ENCODE measurements around the gene METTL9. TPM values are rescaled to one million over a fixed set of nuclear protein-coding genes. Genes with fewer than 3 reads are reported as not detected.

METTL9 gene
- total and polyA plus RNA-seq, 2 of the 13 experiments (the other 11 are each of a cell fraction or from before 2014, with no cell fraction given): 123 to 204 TPM

DNA sequence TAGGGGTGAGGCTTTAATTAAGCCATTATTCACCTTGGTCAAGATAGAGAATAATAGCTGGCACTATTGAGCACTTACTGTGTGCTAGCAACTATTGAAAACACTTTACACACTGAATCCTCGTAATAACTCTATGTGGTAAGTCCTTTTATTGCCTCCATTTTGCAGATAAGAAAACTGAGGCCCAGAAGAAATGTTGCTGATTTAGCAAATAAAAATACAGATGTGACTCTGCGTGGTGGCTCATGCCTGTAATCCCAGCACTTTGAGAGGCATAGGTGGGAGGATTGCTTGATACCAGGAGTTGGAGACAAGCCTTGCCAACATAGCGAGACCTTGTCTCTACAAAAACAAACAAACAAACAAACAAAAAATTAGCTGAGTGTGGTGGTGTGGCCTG is 83.8 kb downstream of the METTL9 start:
- no TSS peak for BruUV-seq (replicated peaks)
- ATAC-seq: no peak

DNA sequence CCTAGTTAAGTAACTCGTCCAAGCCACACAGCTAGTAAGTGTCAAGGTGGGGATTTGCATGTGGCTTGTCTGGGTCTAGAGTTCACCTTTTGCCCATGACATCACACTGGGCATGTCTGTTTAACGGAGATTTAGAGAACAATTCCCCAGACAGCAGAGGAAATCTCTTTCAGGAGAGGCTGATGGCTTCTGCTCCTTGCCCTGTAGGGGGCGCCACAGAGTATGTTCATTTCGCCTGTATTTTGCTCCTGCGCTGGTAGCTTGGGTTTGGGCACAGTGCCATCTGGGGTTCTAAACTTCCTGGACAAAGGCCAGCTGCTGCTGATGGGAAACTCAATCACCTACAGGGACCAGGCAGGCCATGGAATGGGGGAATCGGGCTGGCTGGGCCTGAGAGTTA is 84.8 kb downstream of the METTL9 start:
- Histone ChIP-seq H3K4me1 (ENCODE audit: insufficient read depth, low read length) (no peaks in the 10 kb centered on the region), H3K27me3 (ENCODE audit: control insufficient read depth in 1 of 2, insufficient read depth in 2 of 2, low read length in 2 of 2) (peaks cover 2 to 3% of the 10 kb centered on the region in 2 experiments; a peak in 1 of 5 replicates), H3K9ac (ENCODE audit: insufficient read depth, low read depth, low read length) (no peak overlapping the region), H3K79me2 (ENCODE audit: insufficient read depth, low read length) (no peaks in the 10 kb centered on the region), H3K4me2 (ENCODE audit: low read depth, low read length) (no peak overlapping the region), H4K20me1 (ENCODE audit: insufficient read depth, low read length) (no peaks in the 10 kb centered on the region), H3K36me3 (replicated peaks in 1 of 2; ENCODE audit: control insufficient read depth in 1 of 2, insufficient read depth in 2 of 2, low read length in 2 of 2) (no peaks in the 10 kb centered on the region), H3K9me3 (ENCODE audit: low read length) (no peaks in the 10 kb centered on the region), H3K4me3 (replicated peaks in 1 of 3; ENCODE audit: insufficient read depth in 1 of 3, low read depth in 2 of 3, low read length in 3 of 3) (no peak overlapping the region), H2AFZ (ENCODE audit: low read length) (no peak overlapping the region), H3K27ac (ENCODE audit: extremely low read length, insufficient read depth, low read length) (no peak overlapping the region)
- POLR2A ChIA-PET: no interaction called here
- no TSS peak for BruUV-seq (replicated peaks)
- FAIRE-seq (no peak), DNase-seq (ENCODE audit: low spot score) (peak; percentile 50), ATAC-seq (peak; percentile 58)
- intact Hi-C loops (cut with micrococcal nuclease; ENCODE audit: unreplicated experiment) (no loop called here), in situ Hi-C loops (cut with HindIII; ENCODE audit: extremely low pct_ligation_motif_present, low pct_unique_long_range_greater_than_20kb) (no loop called here)
- 18% methylated on average over 6 of the region's 6 CpGs for WGBS (ENCODE audit: low lambda C conversion rate)
- CTCF ChIA-PET (ENCODE audit: low intra/inter-chr PET ratio, low total read pairs): no interaction called here
- TF ChIP-seq CREB1 (IDR thresholded peaks at IDR 0.05) (0 out of 2 replicates have a peak, but pooled peaks have one; percentile 10), CREB1 (CRISPR knock-in tag; IDR thresholded peaks at IDR 0.05) (no peak), CHD4 (IDR thresholded peaks at IDR 0.05; ENCODE audit: borderline replicate concordance, low read length) (0 out of 2 replicates have a peak, but pooled peaks have one; percentile 56), FOXA3 (CRISPR knock-in tag; IDR thresholded peaks at IDR 0.05) (no peak), MIER2 (CRISPR knock-in tag; IDR thresholded peaks at IDR 0.05) (peak; percentile 52; the same call in 1 of the 2 replicates), HNF4A (CRISPR knock-in tag; IDR thresholded peaks at IDR 0.05) (peak; percentile 35; the same call in 1 of the 2 replicates), MIXL1 (CRISPR knock-in tag; IDR thresholded peaks at IDR 0.05) (no peak), GTF2F1 (IDR thresholded peaks at IDR 0.05; ENCODE audit: low read length) (no peak), NCOA2 (CRISPR knock-in tag; IDR thresholded peaks at IDR 0.05) (no peak), RAD21 (CRISPR knock-in tag; IDR thresholded peaks at IDR 0.05) (0 out of 2 replicates have a peak, but pooled peaks have one; percentile 11), ZBTB1 (CRISPR knock-in tag; IDR thresholded peaks at IDR 0.05; ENCODE audit: borderline replicate concordance) (no peak), XRCC5 (optimal IDR thresholded peaks at IDR 0.05; ENCODE audit: low read length) (peak; percentile 51)
- TF ChIP-seq, protein P1, sequence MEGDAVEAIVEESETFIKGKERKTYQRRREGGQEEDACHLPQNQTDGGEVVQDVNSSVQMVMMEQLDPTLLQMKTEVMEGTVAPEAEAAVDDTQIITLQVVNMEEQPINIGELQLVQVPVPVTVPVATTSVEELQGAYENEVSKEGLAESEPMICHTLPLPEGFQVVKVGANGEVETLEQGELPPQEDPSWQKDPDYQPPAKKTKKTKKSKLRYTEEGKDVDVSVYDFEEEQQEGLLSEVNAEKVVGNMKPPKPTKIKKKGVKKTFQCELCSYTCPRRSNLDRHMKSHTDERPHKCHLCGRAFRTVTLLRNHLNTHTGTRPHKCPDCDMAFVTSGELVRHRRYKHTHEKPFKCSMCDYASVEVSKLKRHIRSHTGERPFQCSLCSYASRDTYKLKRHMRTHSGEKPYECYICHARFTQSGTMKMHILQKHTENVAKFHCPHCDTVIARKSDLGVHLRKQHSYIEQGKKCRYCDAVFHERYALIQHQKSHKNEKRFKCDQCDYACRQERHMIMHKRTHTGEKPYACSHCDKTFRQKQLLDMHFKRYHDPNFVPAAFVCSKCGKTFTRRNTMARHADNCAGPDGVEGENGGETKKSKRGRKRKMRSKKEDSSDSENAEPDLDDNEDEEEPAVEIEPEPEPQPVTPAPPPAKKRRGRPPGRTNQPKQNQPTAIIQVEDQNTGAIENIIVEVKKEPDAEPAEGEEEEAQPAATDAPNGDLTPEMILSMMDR (CRISPR knock-in tag; IDR thresholded peaks at IDR 0.05): peak; percentile 70
- TF ChIP-seq, protein P2, sequence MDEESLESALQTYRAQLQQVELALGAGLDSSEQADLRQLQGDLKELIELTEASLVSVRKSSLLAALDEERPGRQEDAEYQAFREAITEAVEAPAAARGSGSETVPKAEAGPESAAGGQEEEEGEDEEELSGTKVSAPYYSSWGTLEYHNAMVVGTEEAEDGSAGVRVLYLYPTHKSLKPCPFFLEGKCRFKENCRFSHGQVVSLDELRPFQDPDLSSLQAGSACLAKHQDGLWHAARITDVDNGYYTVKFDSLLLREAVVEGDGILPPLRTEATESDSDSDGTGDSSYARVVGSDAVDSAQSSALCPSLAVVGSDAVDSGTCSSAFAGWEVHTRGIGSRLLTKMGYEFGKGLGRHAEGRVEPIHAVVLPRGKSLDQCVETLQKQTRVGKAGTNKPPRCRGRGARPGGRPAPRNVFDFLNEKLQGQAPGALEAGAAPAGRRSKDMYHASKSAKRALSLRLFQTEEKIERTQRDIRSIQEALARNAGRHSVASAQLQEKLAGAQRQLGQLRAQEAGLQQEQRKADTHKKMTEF (CRISPR knock-in tag; IDR thresholded peaks at IDR 0.05): no peak

More for the DNA sequence above, 83.8 kb downstream of the METTL9 start:
- intact Hi-C loops (cut with micrococcal nuclease; ENCODE audit: unreplicated experiment): no loop called here
- Histone ChIP-seq H3K36me3 (replicated peaks in 1 of 2; ENCODE audit: control insufficient read depth in 1 of 2, insufficient read depth in 2 of 2, low read length in 2 of 2) (no peaks in the 10 kb centered on the region), H3K9me3 (ENCODE audit: low read length) (no peaks in the 10 kb centered on the region), H3K27me3 (ENCODE audit: control insufficient read depth in 1 of 2, insufficient read depth in 2 of 2, low read length in 2 of 2) (peaks cover 2 to 3% of the 10 kb centered on the region in 2 experiments; a peak in 1 of 5 replicates), H3K9ac (ENCODE audit: insufficient read depth, low read depth, low read length) (no peak overlapping the region), H3K4me2 (ENCODE audit: low read depth, low read length) (no peak overlapping the region), H3K27ac (ENCODE audit: extremely low read length, insufficient read depth, low read length) (no peak overlapping the region), H3K4me3 (replicated peaks in 1 of 3; ENCODE audit: insufficient read depth in 1 of 3, low read depth in 2 of 3, low read length in 3 of 3) (no peak overlapping the region), H3K4me1 (ENCODE audit: insufficient read depth, low read length) (no peaks in the 10 kb centered on the region), H2AFZ (ENCODE audit: low read length) (no peak overlapping the region), H4K20me1 (ENCODE audit: insufficient read depth, low read length) (no peaks in the 10 kb centered on the region), H3K79me2 (ENCODE audit: insufficient read depth, low read length) (no peaks in the 10 kb centered on the region)
- DNase-seq (ENCODE audit: low spot score) (no peak), FAIRE-seq (no peak)
- in situ Hi-C loops (cut with HindIII; ENCODE audit: extremely low pct_ligation_motif_present, low pct_unique_long_range_greater_than_20kb): no loop called here
- whole genome bisulfite sequencing (ENCODE audit: low lambda C conversion rate): 29% methylated on average over 3 of the region's 3 CpGs
- TF ChIP-seq ONECUT2 (CRISPR knock-in tag; IDR thresholded peaks at IDR 0.05): no peak
- TF ChIP-seq ZNF781 (CRISPR knock-in tag; IDR thresholded peaks at IDR 0.05; ENCODE audit: borderline replicate concordance, not compliant biosample characterization): no peak
- TF ChIP-seq NR2C2 (CRISPR knock-in tag; IDR thresholded peaks at IDR 0.05; ENCODE audit: borderline replicate concordance): no peak
- TF ChIP-seq ZNF629 (CRISPR knock-in tag; conservative IDR thresholded peaks at IDR 0.05): peak; percentile 48; the same call in 1 of the 2 replicates
- TF ChIP-seq MAFK (conservative IDR thresholded peaks at IDR 0.05 in 1 of 2, IDR thresholded peaks at IDR 0.05 in 1 of 2; ENCODE audit: low read length in 2 of 2): peak; percentile 94
- TF ChIP-seq HOXA3 (CRISPR knock-in tag; IDR thresholded peaks at IDR 0.05): no peak
- peak; percentile 90 for TF ChIP-seq MAFF (IDR thresholded peaks at IDR 0.05; ENCODE audit: low read depth, low read length)
- no peak for TF ChIP-seq ZSCAN31 (CRISPR knock-in tag; IDR thresholded peaks at IDR 0.05; ENCODE audit: low read depth)
- ChIA-PET POLR2A (no interaction called here), CTCF (ENCODE audit: low intra/inter-chr PET ratio, low total read pairs) (no interaction called here)

All from HepG2 (cell line).